Inferior parietal cortex (tissue), 1 donor: ENCODE measurements around the gene WASL.
A peak's percentile ranks its signal among the peaks of the same experiment; 100 is the strongest.
"Not testable (repeated sequence)": the region's sequence is repeated elsewhere in the genome, so short reads cannot be mapped to it uniquely, and the experiment has no call there.

Source experiments
- DNase-seq: peaks from one replicate; pipeline ENCODE4 v3.0.0-alpha.2; 2016; ENCODE audit errors: extremely low spot score

Gene WASL

DNA sequence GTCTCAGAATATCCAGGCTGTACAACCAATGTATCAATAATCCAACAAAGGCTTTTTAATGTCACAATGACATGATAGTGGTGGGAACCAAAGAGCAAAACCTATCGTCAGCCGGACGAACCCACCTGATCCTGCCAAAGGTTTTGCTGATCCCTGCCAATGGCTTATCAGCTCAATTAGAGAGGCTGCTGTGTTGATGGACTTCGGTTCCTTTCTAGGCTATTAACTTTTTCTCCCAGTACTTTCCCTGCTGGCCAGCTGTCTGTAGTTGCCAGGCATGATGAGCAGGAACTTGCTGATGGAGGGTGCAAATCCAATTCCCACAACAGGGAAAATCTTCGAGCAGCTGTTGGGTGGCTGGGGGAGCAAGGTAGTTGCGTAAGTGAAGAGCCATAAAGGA lies 90.8 kb downstream of the WASL start:
- DNase-seq: no peak

DNA sequence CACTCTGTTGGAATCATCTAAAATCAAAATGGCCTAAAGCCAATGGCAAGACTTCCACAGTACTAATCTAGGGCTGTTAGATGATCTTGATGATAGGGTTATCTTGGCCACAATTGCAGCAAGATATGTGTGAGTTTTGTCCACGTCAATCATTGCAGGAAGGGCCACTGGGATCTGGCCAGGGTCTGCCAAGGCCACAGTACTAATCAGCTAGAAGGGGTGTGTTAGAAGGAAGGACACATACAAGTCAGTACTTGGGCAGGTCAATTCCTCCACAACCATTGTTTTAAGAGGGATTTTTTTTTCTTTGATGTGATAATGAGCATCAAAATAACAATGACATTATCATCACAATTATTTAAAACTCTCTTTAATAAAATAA lies 91.5 kb downstream of the WASL start:
- DNase-seq: no peak

DNA sequence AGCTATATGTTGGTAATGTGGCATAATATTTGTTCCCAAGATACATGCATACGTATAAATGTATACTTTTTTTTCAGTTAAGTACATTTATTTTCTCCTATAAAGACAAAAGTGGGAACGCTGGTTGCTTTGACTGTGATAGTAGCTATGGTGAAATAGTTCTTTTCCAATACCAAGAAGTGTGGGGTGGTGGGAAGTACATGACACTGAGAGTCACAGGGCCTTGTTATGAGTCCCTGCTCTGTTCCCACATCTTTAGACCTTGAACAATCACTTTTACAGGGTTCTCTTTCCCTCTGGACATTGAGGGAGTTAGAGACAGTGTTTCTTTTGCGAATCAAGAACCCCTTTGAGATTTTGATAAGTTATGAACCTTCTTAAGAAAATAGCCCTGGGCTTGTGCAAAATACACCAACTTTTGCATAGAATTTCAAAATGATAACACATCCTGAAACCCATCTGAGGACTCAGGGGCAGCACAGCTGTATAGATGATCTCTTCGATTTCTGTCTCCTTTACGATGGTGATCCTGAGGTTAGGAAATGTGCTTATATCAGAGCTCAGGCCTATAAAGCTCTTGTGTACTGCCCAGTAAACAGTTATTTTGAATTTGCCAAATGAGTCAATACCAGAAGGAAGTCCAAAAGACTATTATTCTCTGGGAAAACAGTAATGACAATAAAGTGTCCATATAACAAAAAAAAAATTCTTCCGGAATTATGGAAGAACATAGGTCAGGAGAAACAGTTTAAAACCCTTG lies 92.1 kb downstream of the WASL start:
- DNase-seq: no peak

DNA sequence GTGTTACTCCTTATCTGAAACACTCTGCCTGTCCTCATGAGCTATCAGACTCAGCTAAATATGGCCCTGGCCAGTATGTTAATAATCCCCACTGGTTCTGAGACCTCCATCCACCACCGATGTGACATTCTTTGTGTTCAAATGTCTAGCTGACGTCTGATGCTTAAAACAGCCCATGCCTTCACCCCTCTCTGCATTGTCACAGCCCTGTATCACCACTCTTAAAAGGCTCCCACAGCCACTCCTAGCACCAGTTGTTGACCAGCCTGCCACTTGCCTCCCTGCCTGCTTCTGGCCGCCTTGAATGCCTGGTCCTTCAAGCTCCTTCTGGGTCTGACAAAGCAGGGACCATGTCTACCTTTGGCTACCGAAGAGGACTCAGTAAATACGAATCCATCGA lies 93.2 kb downstream of the WASL start, which contains the start of gene LMOD2:
Gene LMOD2, plus strand, starts transcription at position 253 of the 400 bp plus-strand sequence. Its CDS starts 98 bp downstream, at position 351.
- DNase-seq: no peak

DNA sequence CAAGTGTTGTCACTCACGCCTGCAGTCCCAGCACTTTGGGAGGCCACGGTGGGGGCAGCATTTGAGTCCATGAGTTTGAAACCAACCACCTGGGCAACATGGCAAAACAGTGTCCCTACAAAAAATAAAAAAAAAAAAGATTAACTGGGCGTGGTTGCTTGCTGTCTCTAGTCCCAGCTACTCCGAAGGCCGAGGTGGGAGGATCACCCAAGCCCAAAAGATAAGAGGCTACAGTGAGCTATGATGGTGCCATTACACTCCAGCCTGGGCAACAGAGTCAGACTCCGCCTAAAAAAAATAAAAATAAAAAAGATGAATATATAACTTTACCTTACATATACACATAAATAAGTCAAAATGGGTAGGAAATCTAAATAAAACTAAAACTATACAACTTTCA lies 95.6 kb downstream of the WASL start:
- DNase-seq: no peak

DNA sequence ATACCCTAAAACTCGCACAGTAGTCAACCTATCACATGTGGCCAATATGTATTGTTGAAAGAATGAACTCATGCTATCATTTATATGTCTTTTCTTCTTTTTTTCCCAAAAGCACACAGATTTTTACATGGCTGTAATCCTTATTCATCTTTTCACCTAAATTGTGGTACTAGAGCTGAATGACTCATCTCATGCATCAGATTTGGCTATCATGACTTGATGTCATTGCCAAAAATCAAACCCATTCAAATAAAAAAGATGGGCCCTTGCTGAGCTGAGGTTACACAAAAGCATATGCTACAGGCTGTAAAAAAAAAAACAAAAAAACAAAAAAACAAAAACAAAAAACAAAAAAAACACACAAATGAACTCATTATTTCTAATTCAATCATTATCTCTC lies 96.4 kb downstream of the WASL start:
- DNase-seq: no peak

DNA sequence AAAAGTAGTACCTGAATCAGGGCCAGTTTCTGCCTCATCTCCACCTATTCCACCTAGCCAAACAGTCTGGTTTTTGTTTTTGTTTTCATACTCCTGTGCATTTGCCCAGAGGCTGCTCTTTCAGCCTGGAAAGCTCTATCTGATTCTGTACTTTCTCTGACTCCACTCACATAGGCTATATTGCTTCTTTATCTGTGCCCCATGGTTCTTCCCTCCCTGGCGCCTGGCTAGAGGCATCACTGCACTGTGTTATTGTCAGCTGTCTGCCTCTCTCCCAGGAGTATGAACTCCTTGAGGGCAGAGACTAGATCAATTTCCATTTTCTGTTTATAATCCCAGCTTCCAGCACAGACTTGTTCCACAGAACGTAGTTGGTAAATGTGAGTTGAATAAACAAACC lies 98.2 kb downstream of the WASL start:
- no peak for DNase-seq

DNA sequence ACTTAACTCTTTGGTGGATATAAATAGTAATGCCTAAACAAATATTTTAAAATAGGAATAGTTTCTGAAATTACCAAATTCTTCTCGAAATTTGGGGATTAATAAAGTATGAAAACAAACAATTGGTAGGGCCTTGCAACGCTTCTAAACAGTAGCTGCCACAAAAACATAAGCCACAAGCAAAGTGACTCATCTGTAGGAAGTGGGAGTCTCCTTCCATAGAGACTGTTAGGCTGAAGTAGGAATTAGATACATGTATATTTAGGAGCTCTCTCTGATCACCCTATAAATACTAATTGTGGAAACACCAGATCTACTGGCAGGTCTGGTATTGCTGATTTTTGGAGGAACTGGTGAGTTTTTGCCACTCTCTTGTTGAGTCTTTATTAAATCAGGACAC lies 98.8 kb downstream of the WASL start:
- no peak for DNase-seq

DNA sequence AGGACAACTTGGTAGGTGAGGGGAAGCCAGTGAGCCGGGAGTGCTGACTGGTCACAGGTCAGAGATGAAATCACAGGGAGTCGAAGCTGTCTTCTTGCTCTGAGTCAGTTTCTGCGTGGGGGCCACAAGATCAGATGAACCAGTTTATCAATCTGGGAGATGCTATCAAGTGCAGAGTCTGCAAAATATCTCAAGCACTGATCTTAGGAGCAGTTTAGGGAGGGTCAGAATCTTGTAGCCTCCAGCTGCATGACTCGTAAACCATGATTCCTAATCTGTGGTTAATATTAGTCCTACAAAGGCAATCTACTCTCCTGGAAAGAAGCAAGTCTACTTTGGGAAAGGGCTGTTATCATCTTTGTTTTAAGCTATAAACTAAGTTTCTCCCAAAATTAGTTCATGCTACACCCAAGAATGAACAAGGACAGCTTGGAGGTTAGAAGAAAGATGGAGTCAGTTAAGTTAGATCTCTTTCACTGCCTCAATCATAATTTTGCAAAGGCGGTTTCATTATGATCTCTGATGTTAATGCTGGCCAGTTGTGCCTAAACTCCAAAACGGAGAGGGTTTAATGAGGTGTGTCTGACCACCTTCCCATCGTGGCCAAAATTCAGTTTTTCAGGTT lies 101.6 kb downstream of the WASL start:
- no peak for DNase-seq

DNA sequence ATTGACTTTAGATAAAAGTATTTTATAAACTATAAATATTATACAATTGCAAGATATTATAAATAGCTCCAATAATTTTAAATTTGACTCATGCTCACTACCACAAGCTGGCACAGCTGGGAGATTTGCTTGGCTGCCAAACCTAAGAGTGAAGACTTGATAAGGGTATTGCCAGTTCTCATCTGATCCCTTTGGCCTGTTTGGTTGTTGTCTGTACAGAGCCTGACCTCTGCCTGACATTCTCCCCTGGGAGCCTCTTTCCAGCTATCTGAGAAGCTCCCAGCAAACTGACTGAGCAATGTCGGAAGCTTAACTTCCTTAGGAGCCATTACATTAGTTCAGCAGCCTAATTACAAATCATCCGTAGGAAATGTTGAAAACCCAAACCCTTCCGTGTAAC lies 103.3 kb downstream of the WASL start:
- DNase-seq: no peak

DNA sequence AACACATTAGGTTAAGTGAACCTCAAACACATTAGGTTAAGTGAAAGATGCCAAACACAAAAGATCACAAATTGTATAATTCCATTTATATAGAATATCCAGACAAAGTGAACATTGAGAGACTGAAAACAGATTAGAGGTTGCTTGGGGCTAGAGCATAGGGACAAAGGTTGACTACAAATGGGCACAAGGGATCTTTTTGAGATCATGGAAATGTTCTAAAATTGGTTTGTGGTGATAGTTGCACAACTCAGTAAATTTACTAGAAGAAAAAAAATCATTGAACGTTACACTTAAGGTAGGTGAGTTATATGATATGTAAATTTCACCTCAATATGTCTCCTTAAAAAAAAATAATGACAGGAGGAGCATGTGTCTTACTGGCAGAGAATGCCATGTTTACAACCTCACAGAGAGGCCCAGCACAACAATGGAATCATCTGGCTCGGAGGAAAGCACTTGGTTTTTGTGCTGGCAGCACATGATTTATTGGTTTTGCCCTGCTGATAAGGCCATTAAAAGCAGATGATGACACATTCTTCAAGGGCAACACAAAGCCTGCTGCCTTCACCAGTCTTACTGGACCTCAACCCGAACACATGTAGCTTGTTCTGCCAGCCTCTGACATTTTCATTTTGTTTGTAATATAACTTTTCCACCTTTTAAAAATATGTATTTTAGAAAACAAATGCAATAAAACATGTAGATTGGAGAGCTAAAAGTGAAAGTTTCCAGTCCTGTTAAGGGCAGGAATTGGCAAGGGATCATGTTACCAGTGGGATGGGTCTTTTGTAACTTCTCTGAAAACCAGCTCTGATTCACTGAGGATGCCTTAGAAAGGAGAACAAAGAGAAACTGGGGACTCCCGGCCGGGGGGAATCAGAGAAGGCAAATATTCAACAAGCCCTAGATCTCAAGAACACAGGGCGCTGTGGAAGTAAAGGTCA lies 105.0 kb downstream of the WASL start:
- DNase-seq: no peak

DNA sequence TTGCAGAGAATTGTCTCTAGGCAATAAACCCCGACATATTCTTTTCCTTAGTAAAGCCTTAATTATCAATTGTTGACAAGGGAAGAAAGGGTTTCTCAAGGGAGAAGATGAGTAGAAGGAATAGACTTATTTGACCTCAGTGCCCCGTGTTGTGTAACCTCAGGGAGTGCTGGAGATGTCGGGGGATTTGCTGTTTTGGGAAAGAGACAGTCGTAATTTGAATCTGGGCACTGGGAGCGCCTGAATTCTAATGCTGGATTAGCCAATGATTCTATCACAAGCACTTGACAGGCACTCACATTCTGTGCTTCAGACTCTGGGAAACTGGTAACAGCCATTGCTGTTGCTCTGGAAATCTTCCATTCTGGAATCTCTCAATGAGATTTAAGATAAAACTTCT lies 106.9 kb downstream of the WASL start:
- no peak for DNase-seq

DNA sequence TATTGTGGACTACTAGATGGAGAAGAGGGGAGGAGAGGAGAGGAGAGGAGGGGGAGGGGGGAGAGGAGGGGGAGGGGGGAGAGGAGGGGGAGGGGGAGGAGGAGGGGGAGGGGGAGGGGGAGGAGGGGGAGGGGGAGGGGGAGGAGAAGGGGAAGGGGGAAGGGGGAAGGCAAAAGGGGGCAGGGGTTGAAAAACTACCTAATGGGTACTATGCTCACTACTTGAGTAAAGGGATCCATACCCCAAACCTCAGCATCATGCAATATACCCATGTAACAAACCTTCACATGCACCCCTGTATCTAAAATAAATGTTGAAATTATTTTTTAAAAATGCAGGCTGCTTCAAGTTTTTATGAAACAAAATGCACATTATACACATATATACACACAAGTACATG lies 108.2 kb downstream of the WASL start:
- no peak for DNase-seq

DNA sequence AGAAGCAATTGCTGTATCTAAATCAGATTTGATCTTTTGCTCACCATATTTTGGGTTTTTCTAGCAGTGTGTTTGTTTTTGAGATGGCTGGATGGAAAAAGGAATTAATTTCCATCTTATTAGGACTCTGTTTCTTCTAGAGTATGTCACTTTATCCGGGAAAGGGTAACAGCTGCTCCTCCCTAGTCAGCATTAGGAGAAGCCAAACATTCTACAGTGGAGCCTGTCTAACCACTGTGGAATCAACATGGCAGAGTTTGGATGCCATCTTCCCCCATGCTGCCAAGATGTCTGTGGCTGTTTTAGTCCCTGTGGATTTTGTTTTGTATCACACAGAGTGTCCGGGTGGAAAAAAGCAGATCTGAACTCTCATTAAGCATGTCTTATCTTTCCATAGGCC lies 109.2 kb downstream of the WASL start:
- no peak for DNase-seq

DNA sequence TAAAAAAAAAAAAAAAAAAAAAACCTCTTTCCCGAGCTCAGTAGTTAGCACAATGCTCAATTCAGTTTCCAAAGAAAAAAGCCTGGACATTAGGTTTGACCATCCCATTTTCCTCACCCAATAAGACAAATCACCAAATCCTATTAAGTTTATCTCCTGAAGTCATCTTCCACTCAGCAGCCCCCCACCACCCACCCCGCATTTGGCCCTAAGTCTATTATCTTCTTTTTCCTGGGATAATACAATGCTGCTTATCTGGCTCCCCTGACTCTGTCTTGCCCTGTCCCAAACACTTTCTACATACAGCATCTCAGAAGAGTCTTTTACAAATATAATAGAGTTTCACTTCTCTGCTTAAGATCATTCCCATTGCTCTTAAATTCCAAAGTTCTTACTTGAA lies 110.9 kb downstream of the WASL start:
- no peak for DNase-seq

DNA sequence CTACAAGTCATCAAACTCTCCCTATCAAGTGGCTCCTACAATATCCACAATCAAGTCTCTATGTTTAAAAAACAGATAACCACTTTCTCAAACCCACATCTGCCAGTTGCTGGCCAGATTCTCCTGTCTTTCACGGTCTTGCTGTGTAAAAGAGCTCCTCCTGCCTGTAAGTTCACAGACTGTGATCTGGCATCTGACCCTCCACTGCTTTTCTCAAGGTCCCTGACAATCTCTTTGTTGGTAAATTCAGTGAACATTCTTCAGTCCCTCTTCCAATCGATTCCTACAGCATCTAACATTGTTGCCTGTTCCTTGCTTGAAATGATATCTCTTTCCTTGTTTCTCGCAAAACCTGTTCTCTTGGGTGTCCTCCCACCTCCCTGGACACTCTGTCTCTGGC lies 111.6 kb downstream of the WASL start:
- no peak for DNase-seq

DNA sequence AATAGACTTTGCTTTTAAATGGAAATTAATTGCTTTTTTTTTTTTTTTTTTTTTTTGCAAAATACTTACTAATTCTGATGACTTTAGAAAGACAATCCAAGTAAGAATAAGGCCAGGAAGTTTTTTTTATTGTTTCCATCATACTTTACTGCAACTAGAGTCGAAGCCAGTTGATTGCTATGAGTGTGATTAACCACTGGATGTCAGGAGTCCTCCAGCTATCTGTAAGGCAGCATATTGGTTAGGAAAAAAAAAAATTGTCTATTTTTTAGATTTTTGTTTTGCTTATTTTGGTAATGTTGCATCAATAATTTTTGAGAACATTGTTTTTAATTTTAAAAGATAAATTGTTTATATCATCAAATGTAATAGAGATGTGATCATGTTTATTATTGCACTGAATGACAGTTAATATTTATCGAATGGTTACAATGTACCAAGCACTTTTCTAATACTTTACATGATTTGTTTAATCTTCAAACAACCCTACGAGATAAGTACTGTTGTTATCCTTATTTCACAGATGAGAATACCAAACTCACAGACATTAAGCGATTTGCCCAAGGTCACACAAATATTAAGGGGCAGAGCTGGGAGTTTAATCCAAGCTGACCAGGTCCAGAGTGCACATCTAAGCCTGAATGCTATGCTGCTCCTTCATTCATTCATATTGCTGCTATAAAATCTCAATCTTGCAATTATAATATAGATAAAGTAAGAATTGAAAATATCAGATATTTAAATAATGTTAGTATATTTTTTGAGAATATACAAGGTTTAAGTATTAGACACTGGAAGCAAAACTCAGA lies 113.0 kb downstream of the WASL start:
- DNase-seq: peak; percentile 13

DNA sequence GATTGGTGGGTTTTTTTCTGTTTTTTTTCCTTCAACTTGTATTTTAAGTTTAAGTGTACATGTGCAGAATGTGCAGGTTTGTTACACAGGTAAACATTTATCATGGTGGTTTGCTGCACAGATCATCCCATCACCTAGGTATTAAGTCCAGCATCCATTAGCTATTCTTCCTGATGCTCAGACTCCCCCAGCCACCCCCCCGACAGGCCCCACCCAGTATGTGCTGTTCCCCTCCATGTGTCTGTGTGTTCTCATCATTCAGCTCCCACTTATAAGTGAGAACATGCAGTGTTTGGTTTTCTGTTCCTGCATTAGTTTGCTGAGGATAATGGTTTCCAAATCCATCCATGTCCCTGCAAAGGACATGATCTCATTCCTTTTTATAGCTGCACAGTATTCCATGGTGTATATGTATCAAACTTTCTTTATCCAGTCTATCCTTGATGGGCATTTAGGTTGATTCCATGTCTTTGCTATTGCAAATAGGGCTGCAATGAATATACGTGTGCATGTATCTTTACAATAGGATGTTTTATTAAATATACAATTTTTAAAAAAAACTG lies 114.7 kb downstream of the WASL start:
- DNase-seq: not testable (repeated sequence)

DNA sequence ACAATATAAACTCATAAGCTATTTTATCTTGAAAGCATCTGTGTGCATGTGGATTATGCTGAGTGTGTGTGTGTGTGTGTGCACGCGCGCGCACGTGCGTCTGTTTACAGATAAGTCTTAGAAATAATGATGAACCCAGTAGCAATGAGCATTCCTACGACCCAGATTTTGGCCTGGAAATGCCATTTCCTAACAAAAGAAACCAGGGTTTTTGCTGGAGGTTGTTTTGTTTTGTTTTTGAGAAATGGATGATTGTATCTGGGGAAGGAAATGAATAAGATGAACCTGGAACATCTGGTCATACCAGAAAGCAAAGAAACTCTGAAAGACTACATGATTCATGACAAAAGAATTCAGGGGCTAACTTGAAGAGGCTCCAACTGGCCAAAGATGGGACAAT lies 115.2 kb downstream of the WASL start:
- no peak for DNase-seq

DNA sequence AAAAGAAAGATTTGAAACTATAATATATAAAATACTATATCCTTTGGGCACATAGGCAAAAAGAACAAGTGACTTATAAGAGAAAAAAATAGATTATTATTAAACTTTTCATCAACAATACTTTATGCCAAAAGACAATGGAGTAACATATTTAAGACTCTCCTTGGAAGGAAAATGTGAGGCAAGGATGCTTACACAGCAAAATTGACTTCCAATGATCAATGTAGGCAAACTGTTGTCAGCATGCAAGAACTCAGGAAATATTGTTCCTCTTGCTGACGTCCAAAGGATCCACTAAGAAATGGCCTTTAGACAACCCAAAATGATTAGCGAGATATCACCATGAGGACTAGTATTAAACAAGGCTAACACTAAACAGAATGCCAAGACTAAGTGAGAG lies 116.0 kb downstream of the WASL start:
- no peak for DNase-seq
